GM13977 (cell line): ENCODE results near the gene RAD51B.

Experiments used
- DNase-seq: peaks from one replicate; pipeline ENCODE4 v3.0.0; 2012; ENCODE audit warnings: low spot score
- CTCF ChIP-seq: IDR thresholded peaks from 2 replicates; pipeline ENCODE4 v1.5.1; 2012; ENCODE audit warnings: mild to moderate bottlenecking, control low read depth; ENCODE audit not compliant: insufficient read depth; ENCODE audit errors: extremely low read depth, missing control alignments
- in situ Hi-C: fragments of 300-500 bp; cut with MboI; formaldehyde crosslinking; loops from one replicate; pipeline ENCODE4 v1.12.0; 2022; ENCODE audit warnings: low sequenced_read_pairs, low pct_unique_long_range_greater_than_20kb, mixed read lengths, inconsistent platforms; ENCODE audit not compliant: unreplicated experiment

The RAD51B gene

GRCh38 chr14:68730811-68731425 is 911.3 kb downstream of the RAD51B start:
- in situ Hi-C loops, result no loop called here

GRCh38 chr14:68733086-68733914 is 913.7 kb downstream of the RAD51B start:
- no peak for TF ChIP-seq CTCF
- in situ Hi-C loops, result no loop called here
- DNase-seq, result peak; percentile 77

More at GRCh38 chr14:68730811-68731425, 911.3 kb downstream of the RAD51B start:
- DNase-seq, result no peak
- TF ChIP-seq CTCF, result no peak

- in situ Hi-C loops, result no loop called here
- DNase-seq, result peak; percentile 54
- TF ChIP-seq CTCF, result no peak
Measured at GRCh38 chr14:68734231-68734732, 914.7 kb downstream of the RAD51B start.

GRCh38 chr14:68735856-68736255 is 916.3 kb downstream of the RAD51B start:
- in situ Hi-C loops, result no loop called here
- no peak for DNase-seq
- TF ChIP-seq CTCF, result no peak

GRCh38 chr14:68736471-68736871 is 916.9 kb downstream of the RAD51B start:
- TF ChIP-seq CTCF, result no peak
- DNase-seq, result no peak
- in situ Hi-C loops, result no loop called here

- no peak for TF ChIP-seq CTCF
- in situ Hi-C loops, result no loop called here
Measured at GRCh38 chr14:68737086-68737485, 917.5 kb downstream of the RAD51B start.

More at GRCh38 chr14:68737086-68737485, 917.5 kb downstream of the RAD51B start:
- no peak for DNase-seq
